H9 (cell line): ENCODE data around the gene DIPK1B. TPM values are rescaled to one million over a fixed set of nuclear protein-coding genes. Genes with fewer than 3 reads are reported as not detected.

Experiments
- DNase-seq: peaks from one replicate; pipeline ENCODE4 v3.0.0-alpha.2; 2017
- H2AFZ ChIP-seq: one replicate; pipeline ENCODE4 v1.6.1; 2013; ENCODE audit warnings: mild to moderate bottlenecking, low read length, control low read depth, moderate library complexity
- H2AK5ac ChIP-seq: 2 replicates; pipeline ENCODE4 v1.6.1; 2013; ENCODE audit warnings: low read length, control low read depth, mixed read lengths; ENCODE audit not compliant: insufficient read length
- H2BK120ac ChIP-seq: one replicate; pipeline ENCODE4 v1.6.1; 2013; ENCODE audit warnings: low read depth, mild to moderate bottlenecking, low read length, control low read depth, inconsistent platforms; ENCODE audit not compliant: poor library complexity, severe bottlenecking
- H2BK12ac ChIP-seq: 2 replicates; pipeline ENCODE4 v1.6.1; 2013; ENCODE audit warnings: low read length, control low read depth, mixed read lengths, low read depth; ENCODE audit not compliant: insufficient read length
- H2BK15ac ChIP-seq: 2 replicates; pipeline ENCODE4 v1.6.1; 2013; ENCODE audit warnings: low read depth, low read length, control low read depth
- H2BK20ac ChIP-seq: one replicate; pipeline ENCODE4 v1.6.1; 2013; ENCODE audit warnings: low read depth, mild to moderate bottlenecking, low read length, control low read depth, inconsistent platforms; ENCODE audit not compliant: poor library complexity, severe bottlenecking
- H2BK5ac ChIP-seq: 2 replicates; pipeline ENCODE4 v1.6.1; 2013; ENCODE audit warnings: low read length, control low read depth, mixed read lengths; ENCODE audit not compliant: insufficient read length
- H3K14ac ChIP-seq: 2 replicates; pipeline ENCODE4 v1.6.1; 2013; ENCODE audit warnings: low read length, control low read depth; ENCODE audit not compliant: insufficient read depth
- H3K18ac ChIP-seq: 2 replicates; pipeline ENCODE4 v1.6.1; 2013; ENCODE audit warnings: low read depth, mild to moderate bottlenecking, mixed read lengths, low read length, control low read depth; ENCODE audit not compliant: insufficient read length
- H3K23ac ChIP-seq: 2 replicates; pipeline ENCODE4 v1.6.1; 2013; ENCODE audit warnings: low read length, control low read depth, mixed read lengths, low read depth; ENCODE audit not compliant: insufficient read length
- H3K23me2 ChIP-seq: 2 replicates; pipeline ENCODE4 v1.6.1; 2013; ENCODE audit warnings: low read depth, mild to moderate bottlenecking, mixed read lengths, low read length, control low read depth; ENCODE audit not compliant: insufficient read length, poor library complexity, severe bottlenecking
- H3K27ac ChIP-seq: 2 replicates; pipeline ENCODE4 v1.5.1; 2013; ENCODE audit warnings: low read length, control low read depth, mixed read lengths, low read depth; ENCODE audit not compliant: insufficient read length
- H3K27me3 ChIP-seq: 2 replicates; pipeline ENCODE4 v1.6.1; 2013; ENCODE audit warnings: low read length, control low read depth, inconsistent platforms; ENCODE audit not compliant: insufficient read depth
- H3K4ac ChIP-seq: 2 replicates; pipeline ENCODE4 v1.6.1; 2013; ENCODE audit warnings: low read depth, mild to moderate bottlenecking, control low read depth, inconsistent platforms, low read length, moderate library complexity
- H3K4me1 ChIP-seq: 2 replicates; pipeline ENCODE4 v1.6.1; 2013; ENCODE audit warnings: low read length, control low read depth, inconsistent platforms; ENCODE audit not compliant: insufficient read depth
- H3K4me2 ChIP-seq: 2 replicates; pipeline ENCODE4 v1.6.1; 2013; ENCODE audit warnings: low read length, control low read depth, mixed read lengths; ENCODE audit not compliant: insufficient read length, insufficient read depth
- H3K56ac ChIP-seq: 2 replicates; pipeline ENCODE4 v1.6.1; 2013; ENCODE audit warnings: low read depth, mild to moderate bottlenecking, mixed read lengths, low read length, control low read depth; ENCODE audit not compliant: insufficient read length
- H3K79me1 ChIP-seq: 2 replicates; pipeline ENCODE4 v1.6.1; 2013; ENCODE audit warnings: low read depth, mild to moderate bottlenecking, moderate library complexity, low read length, control low read depth, inconsistent platforms; ENCODE audit not compliant: insufficient read depth, poor library complexity, severe bottlenecking
- H3K79me2 ChIP-seq: 2 replicates; pipeline ENCODE4 v1.6.1; 2013; ENCODE audit warnings: low read length, control low read depth, inconsistent platforms; ENCODE audit not compliant: insufficient read depth
- H3K9ac ChIP-seq: 2 replicates; pipeline ENCODE4 v1.6.1; 2013; ENCODE audit warnings: low read length, control low read depth, mixed read lengths; ENCODE audit not compliant: insufficient read length; ENCODE audit errors: extremely low read depth
- H3K9me3 ChIP-seq: one replicate; pipeline ENCODE4 v1.6.1; 2013; ENCODE audit warnings: low read depth, low read length, inconsistent platforms; ENCODE audit not compliant: control insufficient read depth
- H3T11ph ChIP-seq: one replicate; pipeline ENCODE4 v1.6.1; 2013; ENCODE audit warnings: mild to moderate bottlenecking, low read length, control low read depth, inconsistent platforms
- H4K20me1 ChIP-seq: one replicate; pipeline ENCODE4 v1.6.1; 2013; ENCODE audit not compliant: control insufficient read depth, insufficient read length, insufficient read depth
- H4K5ac ChIP-seq: 2 replicates; pipeline ENCODE4 v1.6.1; 2013; ENCODE audit warnings: low read depth, mild to moderate bottlenecking, mixed read lengths, low read length, control low read depth; ENCODE audit not compliant: insufficient read length
- H4K8ac ChIP-seq: replicated peaks from 2 replicates; pipeline ENCODE4 v1.6.1; 2013; ENCODE audit warnings: low read length, control low read depth, mixed read lengths, low read depth; ENCODE audit not compliant: insufficient read length
- H4K91ac ChIP-seq: 2 replicates; pipeline ENCODE4 v1.6.1; 2013; ENCODE audit warnings: low read depth, mild to moderate bottlenecking, moderate library complexity, mixed read lengths, low read length, control low read depth; ENCODE audit not compliant: insufficient read length
- H3K27ac Mint-ChIP-seq, 3 experiments: 2 replicates in 2 of 3; 3 replicates in 1 of 3; pipeline ENCODE4 v1.8.0; 2020 to 2021; ENCODE audit warnings: mixed read lengths in 3 of 3, mild to moderate bottlenecking in 1 of 3, moderate library complexity in 1 of 3
- H3K27me3 Mint-ChIP-seq: 2 replicates; pipeline ENCODE4 v1.8.0; 2021; ENCODE audit warnings: low read depth, mild to moderate bottlenecking, moderate library complexity, mixed read lengths
- H3K36me3 Mint-ChIP-seq, 3 experiments: 2 replicates in 2 of 3; 3 replicates in 1 of 3; pipeline ENCODE4 v1.8.0; 2020 to 2021; ENCODE audit warnings: low read depth in 3 of 3, mixed read lengths in 3 of 3; ENCODE audit not compliant: insufficient read depth in 1 of 3
- H3K4me1 Mint-ChIP-seq, 2 experiments: 2 replicates each; pipeline ENCODE4 v1.8.0; 2020; ENCODE audit warnings: mixed read lengths in 2 of 2
- H3K4me3 Mint-ChIP-seq, 2 experiments: 2 replicates in 1 of 2; 3 replicates in 1 of 2; pipeline ENCODE4 v1.8.0; 2020 to 2021; ENCODE audit warnings: mild to moderate bottlenecking in 2 of 2, mixed read lengths in 2 of 2, moderate library complexity in 1 of 2
- H3K9me3 Mint-ChIP-seq, 2 experiments: 2 replicates in 1 of 2; 3 replicates in 1 of 2; pipeline ENCODE4 v1.8.0; 2020; ENCODE audit warnings: mild to moderate bottlenecking in 2 of 2, mixed read lengths in 2 of 2, moderate library complexity in 1 of 2
- CTCF ChIP-seq: fragments of 200-600 bp; sonication (generic); conservative IDR thresholded peaks from 3 replicates; pipeline ENCODE4 v1.8.0; 2021; ENCODE audit warnings: antibody characterized with exemption, mild to moderate bottlenecking
- WGBS: extraction: QIAGEN DNeasy Blood & Tissue Kit; methylation state at CpG from one replicate; pipeline ENCODE4 v1.1.7; 2013; ENCODE audit warnings: missing lambda C conversion rate, low lambda C conversion rate, mixed read lengths; ENCODE audit not compliant: insufficient read length; ENCODE audit errors: extremely low coverage; 5-methylcytosine and 5-hydroxymethylcytosine counted together
- total RNA-seq: library from RNA; stranded (reverse); gene quantifications from 2 replicates; pipeline ENCODE4 v1.2.1, GENCODE V29; 2021

DIPK1B gene
- total RNA-seq, 1 experiment from 2014 or later, result 40.3 TPM

GRCh38 chr9:136759436-136760325 lies 47.3 kb downstream of the DIPK1B start:
- Histone ChIP-seq H3K23me2 (no peaks in the 10 kb centered on the region), H3K4ac (no peak overlapping the region), H3K56ac (no peak overlapping the region), H3K14ac (no peak overlapping the region), H3K9ac (no peak overlapping the region), H4K91ac (no peak overlapping the region), H3K27me3 (no peaks in the 10 kb centered on the region), H3K4me1 (no peaks in the 10 kb centered on the region), H2BK12ac (no peak overlapping the region), H2BK120ac (no peak overlapping the region), H2BK15ac (no peak overlapping the region), H3K9me3 (no peaks in the 10 kb centered on the region), H4K5ac (no peak overlapping the region), H4K8ac (no peak overlapping the region), H3K79me1 (no peaks in the 10 kb centered on the region), H4K20me1 (no peaks in the 10 kb centered on the region), H2AK5ac (no peak overlapping the region), H2BK20ac (no peak overlapping the region), H3K27ac (no peak overlapping the region), H3T11ph (no peak overlapping the region), H3K4me2 (no peak overlapping the region), H2BK5ac (no peak overlapping the region), H3K18ac (no peak overlapping the region), H3K23ac (no peak overlapping the region), H3K79me2 (no peaks in the 10 kb centered on the region), H2AFZ (no peak overlapping the region)
- peaks cover 9 to 11% of the 10 kb centered on the region in 2 experiments; a peak in 4 of 5 replicates for H3K9me3 Mint-ChIP-seq
- H3K36me3 Mint-ChIP-seq, result peaks cover 2 to 9% (median 2%) of the 10 kb centered on the region in 3 experiments; a peak in 4 of 7 replicates
- DNase-seq, result peak; percentile 33
- H3K4me1 Mint-ChIP-seq, result peaks cover 12 to 28% of the 10 kb centered on the region in 2 experiments; a peak in 3 of 4 replicates
- H3K27me3 Mint-ChIP-seq, result peaks cover 2% of the 10 kb centered on the region; the same call in 1 of the 2 replicates
- H3K27ac Mint-ChIP-seq, result peak overlapping the region in 1 of 3 experiments; percentile 74; a peak in 1 of 7 replicates
- TF ChIP-seq CTCF, result no peak
- H3K4me3 Mint-ChIP-seq, result peak overlapping the region in 1 of 2 experiments; percentile 40; a peak in 1 of 5 replicates
- WGBS, result no CpG with 5 or more reads among the region's 27 CpGs
